Caco-2 (cell line): Measurements from ENCODE around the gene YIF1A. TPM values are rescaled to one million over a fixed set of nuclear protein-coding genes. Genes with fewer than 3 reads are reported as not detected.

ENCODE experiments used
- BruUV-seq: library from RNA; stranded (reverse); fragments of 400-500 nt; replicated peaks from 2 replicates; lab custom pipeline; 2021; lab: Mats Ljungman, UMichigan
- CTCF ChIA-PET: fragments of 300-600 bp; sonication (Branson Sonifier 250); formaldehyde crosslinking; loops from one replicate; lab custom pipeline; 2022; ENCODE audit warnings: antibody characterized with exemption; lab: Charles Lee
- POLR2A ChIA-PET: fragments of 300-600 bp; sonication (Branson Sonifier 250); formaldehyde crosslinking; loops from one replicate; lab custom pipeline; 2022; ENCODE audit warnings: antibody characterized with exemption; lab: Charles Lee
- DNase-seq, 2 experiments: peaks; one replicate each; pipeline versions ENCODE4 v3.0.0 to v3.0.0-alpha.2; 2020 to 2022
- H3K27me3 ChIP-seq: replicated peaks from 2 replicates; pipeline ENCODE4 v1.6.0; 2011; ENCODE audit warnings: low read length; ENCODE audit not compliant: control insufficient read depth, insufficient read depth
- H3K36me3 ChIP-seq: 2 replicates; pipeline ENCODE4 v1.5.1; 2011; ENCODE audit warnings: low read length; ENCODE audit not compliant: control insufficient read depth, insufficient read depth
- H3K4me1 ChIP-seq: fragments of 250-450 bp; sonication (Bioruptor Pico); 2 replicates; pipeline ENCODE4 v1.5.1; 2020; ENCODE audit warnings: mild to moderate bottlenecking
- H3K4me3 ChIP-seq: 2 replicates; pipeline ENCODE4 v1.5.1; 2011; ENCODE audit warnings: low read depth, mild to moderate bottlenecking, control low read depth, low read length
- H3K9me3 ChIP-seq: fragments of 250-450 bp; sonication (Bioruptor Pico); 2 replicates; pipeline ENCODE4 v1.5.1; 2020; ENCODE audit warnings: mild to moderate bottlenecking, moderate library complexity
- H3K27ac Mint-ChIP-seq: one replicate; pipeline ENCODE4 v1.8.0; 2022; ENCODE audit warnings: mixed read lengths; ENCODE audit not compliant: unreplicated experiment
- H3K27me3 Mint-ChIP-seq: one replicate; pipeline ENCODE4 v1.8.0; 2022; ENCODE audit warnings: mixed read lengths; ENCODE audit not compliant: insufficient read depth, unreplicated experiment
- H3K36me3 Mint-ChIP-seq: one replicate; pipeline ENCODE4 v1.8.0; 2022; ENCODE audit warnings: mild to moderate bottlenecking, mixed read lengths; ENCODE audit not compliant: insufficient read depth, unreplicated experiment
- H3K4me1 Mint-ChIP-seq: one replicate; pipeline ENCODE4 v1.8.0; 2022; ENCODE audit warnings: low read depth, mixed read lengths; ENCODE audit not compliant: unreplicated experiment
- H3K4me3 Mint-ChIP-seq: one replicate; pipeline ENCODE4 v1.8.0; 2022; ENCODE audit warnings: mild to moderate bottlenecking, moderate library complexity, mixed read lengths; ENCODE audit not compliant: unreplicated experiment
- H3K9me3 Mint-ChIP-seq: one replicate; pipeline ENCODE4 v1.8.0; 2022; ENCODE audit warnings: mixed read lengths; ENCODE audit not compliant: unreplicated experiment
- CTCF ChIP-seq, 2 experiments: fragments of 200-600 bp in 1 of 2; IDR thresholded peaks; 1 replicate in 1 of 2; 2 replicates in 1 of 2; pipeline versions ENCODE4 v1.5.1 to v1.8.0; 2011 to 2022; ENCODE audit warnings: antibody characterized with exemption in 1 of 2, control low read depth in 1 of 2, inconsistent platforms in 1 of 2, low read depth in 1 of 2, low read length in 1 of 2, mild to moderate bottlenecking in 1 of 2, moderate library complexity in 1 of 2; ENCODE audit not compliant: insufficient read depth in 1 of 2, severe bottlenecking in 1 of 2, unreplicated experiment in 1 of 2
- intact Hi-C: fragments of 100-400 bp; cut with micrococcal nuclease; formaldehyde crosslinking; loops from one replicate; pipeline ENCODE4 v1.10.0; 2022; ENCODE audit not compliant: unreplicated experiment
- total RNA-seq: library from RNA; stranded (reverse); gene quantifications from 2 replicates; pipeline ENCODE4 v1.2.3, GENCODE V29; 2022

YIF1A gene
- total RNA-seq, 1 experiment from 2014 or later = 159 TPM

GRCh38 chr11:66275984-66276612 lies 12.8 kb downstream of the YIF1A start:
- Mint-ChIP-seq H3K36me3 (peaks cover 63% of the 10 kb centered on the region), H3K27ac (no peak overlapping the region), H3K9me3 (no peaks in the 10 kb centered on the region), H3K4me3 (no peak overlapping the region), H3K27me3 (no peaks in the 10 kb centered on the region), H3K4me1 (peaks cover 18% of the 10 kb centered on the region)
- ChIA-PET CTCF (no interaction called here), POLR2A (no interaction called here)
- intact Hi-C loops = no loop called here
- no TSS peak for BruUV-seq
- DNase-seq = no peak
- TF ChIP-seq CTCF (IDR thresholded peaks at IDR 0.05; ENCODE audit: insufficient read depth in 1 of 2, low read depth in 1 of 2, low read length in 1 of 2, severe bottlenecking in 1 of 2, unreplicated experiment in 1 of 2) = no peak
- Histone ChIP-seq H3K9me3 (no peaks in the 10 kb centered on the region), H3K4me1 (peaks cover 7% of the 10 kb centered on the region), H3K36me3 (peaks cover 5% of the 10 kb centered on the region), H3K4me3 (no peak overlapping the region), H3K27me3 (no peaks in the 10 kb centered on the region)

DNA sequence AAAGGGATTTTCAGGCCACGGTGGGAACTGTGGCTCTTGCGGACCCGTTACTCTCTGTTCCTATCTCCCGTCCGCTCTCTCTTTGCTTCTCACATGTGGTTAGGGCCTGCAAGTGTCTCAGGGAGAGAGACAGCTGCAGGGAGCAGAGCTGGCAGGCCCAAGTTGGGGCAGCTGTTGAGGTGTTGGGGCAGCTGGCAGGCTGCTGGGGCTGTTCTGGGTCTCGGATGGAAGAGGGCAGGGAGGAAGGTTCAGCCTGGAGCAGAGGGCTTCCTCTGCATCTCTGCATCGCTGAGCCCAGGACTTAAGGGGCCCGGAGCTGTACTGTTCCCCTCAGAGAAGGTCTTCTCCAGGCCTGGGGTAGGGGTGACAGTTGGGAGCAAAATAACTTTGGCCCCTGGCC lies 13.5 kb downstream of the YIF1A start:
- intact Hi-C loops = no loop called here
- no peak for DNase-seq
- peaks cover 7% of the 10 kb centered on the region for H3K4me1 ChIP-seq
- no peaks in the 10 kb centered on the region for H3K27me3 ChIP-seq
- Mint-ChIP-seq H3K9me3 (no peaks in the 10 kb centered on the region), H3K27ac (no peak overlapping the region), H3K4me1 (peaks cover 13% of the 10 kb centered on the region), H3K36me3 (peaks cover 59% of the 10 kb centered on the region), H3K4me3 (no peak overlapping the region), H3K27me3 (no peaks in the 10 kb centered on the region)
- ChIA-PET CTCF (no interaction called here), POLR2A (no interaction called here)
- BruUV-seq = no TSS peak
- H3K36me3 ChIP-seq = peaks cover 5% of the 10 kb centered on the region
- no peak for TF ChIP-seq CTCF (IDR thresholded peaks at IDR 0.05; ENCODE audit: insufficient read depth in 1 of 2, low read depth in 1 of 2, low read length in 1 of 2, severe bottlenecking in 1 of 2, unreplicated experiment in 1 of 2)
- H3K9me3 ChIP-seq = no peaks in the 10 kb centered on the region
- H3K4me3 ChIP-seq = no peak overlapping the region

- ChIA-PET POLR2A (no interaction called here), CTCF (no interaction called here)
- H3K36me3 ChIP-seq = peaks cover 5% of the 10 kb centered on the region
- TF ChIP-seq CTCF (IDR thresholded peaks at IDR 0.05; ENCODE audit: insufficient read depth in 1 of 2, low read depth in 1 of 2, low read length in 1 of 2, severe bottlenecking in 1 of 2, unreplicated experiment in 1 of 2) = no peak
- BruUV-seq = no TSS peak
- Mint-ChIP-seq H3K9me3 (no peaks in the 10 kb centered on the region), H3K27ac (no peak overlapping the region), H3K27me3 (no peaks in the 10 kb centered on the region), H3K4me1 (peaks cover 7% of the 10 kb centered on the region), H3K36me3 (peaks cover 55% of the 10 kb centered on the region), H3K4me3 (no peak overlapping the region)
- intact Hi-C loops = no loop called here
- peaks cover 7% of the 10 kb centered on the region for H3K4me1 ChIP-seq
- H3K9me3 ChIP-seq = no peaks in the 10 kb centered on the region
- no peak overlapping the region for H3K4me3 ChIP-seq
- H3K27me3 ChIP-seq = no peaks in the 10 kb centered on the region
- DNase-seq = no peak
Observed at GRCh38 chr11:66274219-66274618, 14.7 kb downstream of the YIF1A start.
